Activated naive CD4-positive, alpha-beta T cell (primary cell): Measurements from ENCODE around the gene MACF1.
A peak's percentile ranks its signal among the peaks of the same experiment; 100 is the strongest.
"Not testable (repeated sequence)": the region's sequence is repeated elsewhere in the genome, so short reads cannot be mapped to it uniquely, and the experiment has no call there.

Source experiments
- DNase-seq, 4 experiments: peaks; one replicate each; lab custom pipeline; 2025; lab: John Stamatoyannopoulos, UW

Gene MACF1

DNA sequence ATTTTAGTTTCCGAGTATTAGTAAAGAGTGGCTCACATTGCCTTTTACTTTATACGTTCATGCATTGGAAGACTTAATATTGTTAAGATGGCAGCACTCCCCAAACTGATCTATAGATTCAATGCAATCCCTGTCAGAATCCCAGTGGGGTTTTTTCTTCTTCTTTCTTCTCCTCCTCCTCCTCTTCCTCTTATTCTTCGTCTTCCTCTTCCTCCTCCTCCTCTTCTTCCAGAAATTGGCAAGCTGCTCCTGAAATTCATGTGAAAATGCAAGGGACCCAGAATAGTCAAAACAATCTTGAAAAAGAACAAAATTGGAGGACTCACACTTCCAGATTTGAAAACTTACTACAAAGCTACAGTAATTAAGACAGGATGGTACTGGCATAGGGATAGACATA lies 23.2 kb upstream of the MACF1 start:
- DNase-seq = no peak

DNA sequence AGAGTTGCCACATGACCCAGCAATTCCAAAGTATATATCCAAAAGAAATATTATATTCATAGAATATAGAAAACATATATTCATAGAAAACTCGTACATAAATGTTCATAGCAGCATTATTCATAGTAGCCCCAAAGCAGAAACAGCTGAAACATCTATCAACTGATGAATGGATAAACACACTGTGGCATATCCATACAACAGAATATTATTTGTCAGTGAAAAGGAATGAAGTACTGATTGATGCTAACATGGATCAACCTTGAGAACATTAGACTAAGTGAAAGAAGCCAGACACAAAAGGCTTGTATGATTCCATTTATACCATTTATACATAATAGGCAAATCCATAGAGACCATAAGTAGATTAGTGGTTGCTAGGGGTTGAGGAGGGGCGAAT lies 21.7 kb upstream of the MACF1 start:
- DNase-seq = no peak

DNA sequence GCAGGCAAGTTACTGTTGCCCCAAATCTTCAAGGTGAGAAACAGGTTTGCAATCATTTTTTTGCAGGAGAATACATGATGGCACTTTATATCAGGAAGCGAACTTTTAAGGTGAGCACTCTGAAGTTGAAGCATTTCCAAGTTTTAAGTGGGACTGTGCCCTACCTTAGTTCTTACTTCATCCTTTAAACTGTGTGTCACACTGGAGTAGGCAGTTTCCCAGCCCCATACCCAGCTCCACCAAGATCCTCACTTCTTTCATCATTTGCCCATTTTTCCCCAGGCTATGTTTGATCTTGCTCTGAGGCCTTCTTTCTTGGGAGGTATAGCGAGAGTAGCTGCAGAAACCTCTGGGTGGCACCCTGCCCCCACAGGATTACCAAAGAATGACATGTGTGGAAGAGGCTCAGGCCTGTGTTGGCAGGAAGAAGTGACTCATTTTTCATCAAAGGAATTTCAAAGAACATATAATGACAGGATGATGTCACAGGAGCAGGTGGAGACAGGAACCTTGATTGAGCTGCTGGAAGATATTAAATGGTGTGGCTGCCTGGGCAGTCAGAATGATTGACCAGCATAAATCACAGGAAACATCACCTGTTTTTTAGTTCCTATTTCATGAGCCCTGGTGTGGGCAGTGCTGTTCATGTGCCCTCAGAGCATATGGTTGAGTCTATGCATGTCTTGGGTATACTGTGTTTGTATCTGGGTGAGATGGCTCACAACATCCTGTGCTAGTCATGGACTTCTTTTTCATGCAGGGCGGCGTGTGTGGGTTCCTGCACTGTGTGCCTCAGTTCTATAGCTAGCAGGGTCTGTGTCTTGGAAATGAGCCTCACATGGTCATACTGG lies 20.8 kb upstream of the MACF1 start:
- peak in 3 of 4 experiments; percentile 14 to 73 (median 58) for DNase-seq

DNA sequence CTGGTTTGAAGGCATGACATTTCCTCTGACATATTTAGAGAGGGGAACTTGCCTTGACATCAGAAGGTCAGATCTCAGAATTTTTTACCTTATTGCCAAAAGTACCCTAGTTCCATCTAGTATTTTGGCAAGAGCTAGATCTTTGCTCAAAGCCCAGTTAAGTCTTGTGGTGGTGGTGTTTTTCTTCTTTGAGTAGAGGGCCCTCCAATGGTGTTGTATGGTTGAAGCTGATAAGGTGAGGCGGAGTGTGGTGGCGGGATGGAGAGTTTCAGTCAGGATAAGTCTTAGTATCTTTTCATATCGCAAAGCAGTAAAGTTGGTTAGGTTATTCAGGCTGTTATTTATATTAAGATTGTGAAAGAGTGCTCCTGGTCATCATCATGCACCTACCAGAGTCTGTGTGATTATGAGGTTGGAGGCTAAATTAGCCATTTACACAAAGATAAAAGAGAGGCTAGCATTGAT lies 20.1 kb upstream of the MACF1 start:
- DNase-seq = no peak

DNA sequence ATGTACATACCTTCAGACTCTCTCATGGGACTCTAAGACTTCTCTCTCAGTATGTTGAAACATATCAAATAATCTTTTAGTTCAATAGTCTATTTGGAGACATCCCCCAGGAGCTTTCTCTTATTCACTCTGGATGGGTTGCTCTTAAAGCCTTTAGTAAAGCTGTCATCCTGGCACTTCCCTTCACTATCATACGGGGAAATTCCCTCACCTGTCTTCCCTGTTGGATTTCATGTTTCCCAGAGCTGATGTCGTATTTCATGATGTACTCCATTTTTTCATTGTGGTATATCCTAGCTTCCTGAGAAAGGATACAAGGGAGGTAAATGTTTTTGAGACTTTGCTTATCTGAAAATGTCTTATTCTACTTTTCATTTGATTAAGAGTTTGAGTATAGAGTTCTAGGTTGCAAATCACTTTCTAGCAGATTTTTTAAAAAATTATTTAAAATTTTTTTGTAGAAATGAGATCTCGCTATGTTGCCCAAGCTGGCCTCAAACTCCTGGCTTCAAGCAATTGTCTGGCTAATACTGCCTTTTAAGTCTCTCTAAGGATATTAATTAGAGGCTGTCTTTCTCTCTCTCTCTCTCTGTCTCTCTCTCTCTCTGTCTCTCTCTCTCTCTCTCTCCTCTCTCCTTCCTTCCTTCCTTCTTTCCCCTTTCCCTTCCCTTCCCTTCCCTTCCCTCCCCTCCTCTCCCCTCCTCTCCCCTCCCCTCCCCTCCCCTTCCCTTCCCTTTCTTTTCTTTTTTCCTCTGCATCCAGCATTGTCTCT lies 17.0 kb upstream of the MACF1 start:
- no peak for DNase-seq

DNA sequence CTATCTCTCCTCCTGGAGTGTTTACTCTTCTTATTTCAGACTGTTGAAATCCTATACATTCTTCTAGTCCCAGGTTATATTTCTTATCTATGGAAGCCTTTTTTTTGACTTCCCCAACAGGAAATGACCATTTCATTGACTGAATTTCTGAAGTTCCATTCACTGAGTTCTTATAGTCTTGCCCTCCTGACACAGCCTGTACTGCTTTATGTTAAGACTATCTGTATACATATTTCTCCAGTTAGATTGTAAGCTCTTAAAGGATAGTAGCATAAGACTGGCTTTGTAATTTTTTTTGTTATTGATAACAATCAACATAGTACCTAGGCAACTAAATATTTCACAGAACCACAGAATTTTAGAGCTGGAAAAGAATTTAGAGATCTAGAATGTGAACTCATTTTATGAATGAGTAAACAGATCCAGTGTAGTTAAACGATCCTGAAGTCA lies 14.9 kb upstream of the MACF1 start:
- no peak for DNase-seq

DNA sequence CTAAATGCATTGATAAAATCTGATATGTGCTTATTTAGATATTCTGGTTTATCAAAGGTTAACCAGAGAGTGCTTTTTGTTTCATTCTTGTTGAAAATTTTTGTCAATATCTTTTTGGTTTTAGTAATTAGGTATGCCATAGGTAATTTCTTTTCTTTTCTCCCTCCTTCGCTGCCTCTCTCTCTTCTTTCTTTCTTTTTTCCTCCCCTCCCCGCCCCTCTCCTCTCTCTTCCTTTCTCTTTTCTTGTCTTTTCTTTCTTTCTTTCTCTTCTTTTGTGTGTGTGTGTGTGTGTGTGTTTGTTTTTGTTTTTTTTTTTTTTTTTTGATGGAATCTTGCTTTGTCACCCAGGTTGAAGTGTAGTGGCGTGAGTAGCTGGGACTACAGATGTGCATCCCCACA lies 14.4 kb upstream of the MACF1 start:
- no peak for DNase-seq

DNA sequence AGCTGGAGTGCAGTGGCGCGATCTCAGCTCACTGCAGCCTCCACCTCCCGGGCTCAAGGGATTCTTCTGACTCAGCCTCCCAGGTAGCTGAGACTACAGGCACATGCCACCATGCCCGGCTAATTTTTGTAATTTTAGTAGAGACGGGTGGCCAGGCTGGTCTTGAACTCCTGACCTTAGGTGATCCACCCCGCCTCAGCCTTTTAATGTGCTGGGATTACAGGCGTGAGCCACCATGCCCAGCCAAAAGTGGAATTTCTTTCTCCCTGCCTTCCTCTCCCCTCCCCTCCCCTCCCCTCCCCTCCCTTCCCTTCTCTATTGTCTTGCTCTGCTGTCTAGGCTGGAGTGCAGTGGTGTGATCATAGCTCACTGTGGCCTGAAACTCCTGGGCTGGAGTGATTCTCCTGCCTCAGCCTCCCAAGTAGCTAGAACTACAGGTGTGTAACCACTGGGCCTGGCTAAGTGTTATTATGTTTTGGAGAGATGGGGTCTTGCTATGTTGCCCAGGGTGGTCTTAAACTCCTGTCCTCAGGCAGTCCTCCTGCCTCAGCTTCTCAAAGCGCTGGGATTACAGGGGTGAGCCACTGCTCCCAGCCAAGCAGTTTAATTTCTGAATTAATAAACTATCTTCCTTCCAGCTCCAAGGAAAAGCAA lies 10.0 kb upstream of the MACF1 start:
- no peak for DNase-seq

DNA sequence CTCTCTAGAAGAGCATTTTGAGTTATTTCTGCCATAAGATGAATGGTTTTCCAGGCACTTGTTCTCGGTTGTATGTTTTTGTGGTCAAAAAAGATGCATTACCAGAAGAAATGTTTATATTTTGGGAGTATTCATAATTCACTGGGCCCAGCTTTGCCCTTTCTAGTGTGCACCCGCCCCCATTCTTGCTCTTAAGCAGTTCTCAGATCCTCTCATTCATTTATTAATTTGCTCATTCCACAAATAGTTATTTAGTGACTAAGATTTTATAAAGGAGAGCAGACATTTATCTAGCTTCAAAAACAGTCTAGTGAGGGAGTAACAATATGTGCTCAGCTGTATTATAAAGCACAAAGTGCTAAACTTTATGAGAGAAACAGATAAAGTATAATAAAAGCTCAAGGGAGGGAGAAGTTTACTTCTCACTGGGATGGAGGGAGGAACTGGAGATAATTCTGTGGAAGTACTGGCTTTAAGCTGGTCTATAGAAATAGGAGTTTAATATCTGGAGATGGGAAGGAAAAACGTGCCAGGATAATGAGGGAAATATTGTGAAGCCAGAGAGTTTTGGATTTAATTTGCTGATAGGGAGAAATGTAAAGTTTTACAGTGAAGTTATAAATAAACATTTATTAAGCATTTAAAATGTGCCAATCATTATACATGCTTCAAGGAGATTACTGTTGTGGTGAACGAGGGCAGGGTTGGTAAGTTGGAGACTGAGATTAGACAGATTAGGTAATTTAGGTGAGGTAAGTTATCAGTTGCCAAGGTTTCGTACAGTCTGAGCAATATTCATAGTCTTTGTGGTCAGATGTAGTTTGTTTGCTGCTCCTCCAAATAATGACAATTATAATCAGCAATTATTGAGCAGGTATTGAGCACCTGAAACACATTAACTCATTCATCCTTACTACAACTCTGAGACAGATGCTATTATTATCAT lies 9.1 kb upstream of the MACF1 start:
- DNase-seq = no peak

DNA sequence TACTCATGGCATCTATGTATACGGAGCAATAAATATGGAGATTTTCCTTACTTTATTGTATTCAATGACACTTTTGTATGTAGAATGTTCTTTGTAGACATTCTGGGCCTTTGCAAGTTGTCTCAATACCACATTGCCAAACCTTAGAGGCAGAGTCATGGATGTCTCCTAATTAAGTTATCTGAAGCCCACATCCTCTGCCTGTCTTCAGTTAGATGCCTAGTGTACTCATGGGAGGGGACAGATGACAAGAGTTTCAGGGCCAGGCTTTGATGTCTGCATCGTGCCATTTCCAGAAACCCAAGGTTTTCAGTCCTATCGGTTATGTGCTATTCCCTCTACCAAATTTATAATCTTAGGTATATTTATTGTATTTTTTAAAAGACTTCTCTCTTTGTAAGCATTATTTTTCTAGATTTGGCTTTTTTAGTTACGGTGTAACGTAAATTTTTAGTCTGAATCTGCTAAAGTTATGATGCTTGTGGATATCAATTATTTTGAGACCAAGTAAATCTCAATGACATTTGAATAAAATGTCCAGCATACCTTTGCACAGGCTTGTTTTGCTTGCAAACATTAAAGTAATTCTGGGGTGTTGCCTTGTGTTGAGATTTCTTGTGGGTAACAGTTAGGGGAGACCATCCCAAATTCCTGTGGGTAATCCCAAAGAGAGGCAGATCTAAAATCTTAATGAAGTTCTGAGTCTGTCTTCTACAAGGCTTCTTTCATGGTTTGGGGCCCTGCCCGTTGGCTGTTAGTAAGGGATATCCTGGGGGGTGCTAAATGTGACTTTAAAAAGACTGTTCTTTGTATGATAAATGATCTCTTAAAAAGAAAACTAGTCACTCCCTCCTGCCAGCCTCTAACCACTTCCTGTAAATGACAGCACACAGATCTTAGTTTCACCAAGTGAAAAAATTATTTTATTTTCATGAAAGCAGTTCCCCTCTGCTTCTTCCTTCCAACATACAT lies 8.0 kb upstream of the MACF1 start:
- peak in 2 of 4 experiments; percentile 31 to 40 for DNase-seq

DNA sequence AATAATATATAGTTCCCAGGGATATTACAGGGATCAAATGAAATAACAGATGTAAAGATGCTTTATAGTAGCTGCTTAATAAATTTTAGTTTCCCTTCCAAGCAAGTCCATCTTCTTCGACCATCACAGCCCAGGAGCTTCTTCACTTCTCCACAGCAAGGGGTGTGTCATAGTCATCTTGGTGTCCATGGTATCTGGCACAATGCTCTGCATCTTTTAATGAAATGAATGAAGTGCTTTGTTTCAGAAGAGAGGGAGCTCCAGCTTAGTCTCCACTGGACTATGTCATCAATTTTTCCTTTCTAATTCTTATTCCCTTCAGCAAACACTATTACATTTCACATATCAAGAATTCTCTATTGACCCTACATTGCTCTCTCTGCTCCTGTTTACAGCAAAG lies 4.9 kb upstream of the MACF1 start:
- DNase-seq = no peak

DNA sequence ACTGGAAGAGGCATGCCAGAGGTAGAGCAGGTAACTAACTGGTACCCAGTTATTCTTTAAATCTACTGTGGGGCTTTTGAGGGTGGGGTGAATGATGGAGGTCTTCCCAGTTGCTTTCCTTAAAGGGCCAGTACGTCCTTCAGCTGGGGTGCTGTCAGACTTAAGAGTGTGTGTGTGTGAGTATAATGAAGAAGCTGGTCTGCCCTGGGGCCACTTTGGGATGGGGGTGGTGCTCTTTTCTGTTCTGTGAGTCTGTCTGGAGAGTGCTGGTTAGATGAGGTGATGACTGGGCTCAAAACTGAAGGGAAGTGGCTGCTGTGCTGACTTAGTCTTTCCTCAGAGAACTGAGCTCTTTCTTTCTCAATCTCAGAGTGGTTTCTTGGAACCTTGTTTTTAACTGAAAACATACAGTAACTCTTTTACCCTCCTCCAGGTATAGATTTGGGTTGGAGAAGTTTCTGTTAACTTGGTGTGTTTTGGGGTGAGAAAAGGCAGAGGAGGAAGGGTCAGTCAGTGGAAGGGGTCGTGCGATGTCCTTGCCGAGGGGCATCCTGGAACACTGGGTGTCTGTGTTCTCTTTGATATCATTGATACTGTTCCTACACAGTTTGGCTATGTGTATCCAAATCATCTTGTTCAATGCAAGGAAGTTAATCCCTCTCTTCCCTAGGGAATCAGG lies 746 bp downstream of the MACF1 start:
- DNase-seq = peak in 2 of 4 experiments; percentile 20

DNA sequence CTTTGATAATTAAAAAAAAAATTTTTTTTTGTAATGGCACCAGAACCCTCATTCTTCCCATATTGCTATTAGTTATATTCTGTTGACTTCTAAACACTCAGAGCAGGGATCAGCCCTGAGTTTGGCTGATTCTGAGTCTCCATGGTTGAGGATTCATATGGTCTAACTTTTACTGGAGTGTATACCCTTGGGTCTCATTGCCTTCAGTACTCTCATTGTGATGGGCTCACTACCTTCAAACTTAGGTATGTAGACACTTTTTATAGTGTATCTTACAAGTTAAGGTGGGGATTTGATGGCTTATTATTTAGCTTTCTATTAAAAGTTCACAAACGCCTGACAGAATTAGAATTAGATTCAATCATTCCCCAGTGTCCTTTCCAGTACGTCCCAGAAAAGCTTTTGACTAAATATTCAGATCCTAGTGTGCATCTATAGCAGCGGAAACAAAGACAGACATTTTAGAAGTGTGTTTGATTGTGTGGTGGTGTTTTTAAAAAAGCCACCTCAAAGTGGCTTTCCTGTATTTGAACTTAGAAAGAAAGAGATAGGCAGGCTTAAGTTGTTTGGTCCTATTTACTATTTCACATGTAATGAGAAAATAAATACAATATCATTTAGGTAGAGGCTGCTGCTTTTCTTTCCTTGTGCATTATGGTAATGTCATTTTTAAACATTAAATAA lies 1.4 kb downstream of the MACF1 start:
- DNase-seq = no peak

DNA sequence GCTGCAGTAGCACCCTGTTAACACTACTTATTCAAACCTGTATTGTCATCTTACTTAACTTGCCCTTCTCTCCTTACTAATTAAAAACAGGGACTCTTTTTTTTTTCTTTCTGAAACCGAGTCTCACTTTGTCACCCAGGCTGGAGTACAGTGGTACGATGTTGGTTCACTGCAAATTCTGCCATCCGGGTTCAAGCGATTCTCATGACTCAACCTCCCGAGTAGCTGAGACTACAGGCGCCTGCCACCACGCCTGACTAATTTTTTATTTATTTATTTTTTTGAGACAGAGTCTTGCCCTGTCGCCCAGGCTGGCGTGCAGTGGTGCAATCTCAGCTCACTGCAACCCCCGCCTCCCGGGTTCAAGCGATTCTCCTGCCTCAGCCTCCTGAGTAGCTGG lies 3.9 kb downstream of the MACF1 start:
- not testable (repeated sequence) for DNase-seq

DNA sequence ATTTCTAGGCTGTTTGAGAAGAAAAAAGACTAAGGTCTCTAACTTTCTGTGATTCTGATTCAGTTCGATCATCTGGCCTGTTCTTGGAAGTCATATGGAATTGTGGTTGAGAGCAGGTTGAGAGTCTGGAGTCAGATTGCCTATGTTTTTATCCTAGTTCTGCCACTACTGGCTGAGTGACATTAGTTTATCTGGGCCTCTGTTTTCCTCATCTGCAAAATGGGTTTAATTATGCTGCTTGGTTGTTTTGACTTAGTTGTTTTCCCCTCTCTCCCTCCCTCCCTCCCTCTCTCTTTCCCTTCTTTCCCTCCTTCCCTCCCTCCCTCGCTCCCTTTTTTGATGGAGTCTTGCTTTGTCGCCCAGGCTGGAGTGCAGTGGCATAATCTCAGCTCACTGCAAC lies 6.2 kb downstream of the MACF1 start:
- no peak for DNase-seq

DNA sequence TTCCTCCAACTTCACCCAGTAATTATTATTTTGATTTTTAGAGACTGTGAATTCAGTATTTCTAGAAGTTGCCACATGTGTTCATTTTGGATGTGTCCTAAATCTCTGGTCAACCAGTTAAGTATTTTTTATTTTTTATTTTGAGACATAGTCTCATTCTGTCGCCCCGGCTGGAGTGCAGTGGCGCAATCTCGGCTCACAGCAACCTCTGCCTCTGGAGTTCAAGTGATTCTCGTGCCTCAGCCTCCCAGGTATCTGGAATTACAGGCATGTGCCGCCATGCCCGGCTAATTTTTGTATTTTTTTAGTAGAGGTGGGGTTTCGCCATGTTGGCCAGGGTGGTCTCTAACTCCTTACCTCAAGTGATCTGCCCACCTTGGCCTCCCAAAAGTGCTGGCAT lies 8.0 kb downstream of the MACF1 start:
- no peak for DNase-seq

DNA sequence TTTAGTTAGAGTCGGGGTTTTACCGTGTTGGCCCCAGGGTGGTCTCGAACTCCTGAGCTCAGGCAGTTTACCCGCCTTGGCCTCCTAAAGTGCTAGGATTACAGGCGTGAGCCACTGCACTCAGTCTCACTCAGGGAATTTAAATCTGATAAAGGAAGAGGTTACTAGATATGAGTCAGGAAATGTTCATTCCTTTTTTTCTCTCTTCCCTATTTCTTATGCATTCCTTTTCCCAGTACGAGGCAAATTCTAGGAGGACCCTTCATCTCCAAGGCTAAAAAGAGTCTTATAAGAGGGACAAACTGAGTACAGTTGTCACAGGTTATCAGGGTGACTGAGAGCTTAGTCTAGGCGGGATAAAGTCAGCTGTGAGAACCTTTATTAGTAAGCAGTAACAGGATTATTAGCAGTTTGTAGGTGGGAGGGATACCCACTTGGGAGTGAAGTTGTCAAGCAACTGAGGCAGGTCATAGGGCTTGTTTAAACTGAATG lies 9.1 kb downstream of the MACF1 start:
- DNase-seq = no peak

DNA sequence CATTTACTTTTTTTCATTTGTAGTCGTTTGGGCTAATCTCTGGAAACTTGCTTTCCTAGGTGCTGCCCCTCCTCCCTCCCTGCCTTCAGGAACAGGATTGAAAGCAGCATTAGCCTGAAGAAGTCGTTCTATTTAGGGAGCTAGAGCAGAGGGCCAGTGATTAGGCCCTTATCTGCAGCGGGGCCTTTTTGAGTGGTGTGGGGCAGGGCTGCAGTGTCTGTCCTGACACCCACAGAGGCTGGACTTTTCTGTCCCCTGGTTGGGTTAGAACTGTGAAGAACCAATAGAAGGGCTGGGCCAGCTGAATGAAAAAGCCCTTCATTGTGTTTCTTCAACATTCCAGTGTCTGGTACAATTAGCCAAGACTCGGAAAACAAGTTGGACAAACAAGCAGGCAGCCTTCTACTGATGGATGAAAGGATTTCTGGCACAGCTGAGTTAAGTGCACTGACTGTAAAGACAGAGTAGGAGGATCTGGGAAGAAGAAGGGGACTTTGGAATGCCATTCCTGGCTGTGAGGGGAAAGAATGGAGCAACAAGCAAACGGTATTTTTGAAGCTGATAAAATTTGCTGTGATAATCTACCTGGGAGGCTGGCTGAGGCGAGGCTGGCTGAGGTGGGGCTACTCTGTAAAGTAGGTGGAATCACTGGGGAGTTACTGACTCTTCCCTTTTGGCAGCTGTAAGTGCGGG lies 9.7 kb downstream of the MACF1 start:
- no peak for DNase-seq

DNA sequence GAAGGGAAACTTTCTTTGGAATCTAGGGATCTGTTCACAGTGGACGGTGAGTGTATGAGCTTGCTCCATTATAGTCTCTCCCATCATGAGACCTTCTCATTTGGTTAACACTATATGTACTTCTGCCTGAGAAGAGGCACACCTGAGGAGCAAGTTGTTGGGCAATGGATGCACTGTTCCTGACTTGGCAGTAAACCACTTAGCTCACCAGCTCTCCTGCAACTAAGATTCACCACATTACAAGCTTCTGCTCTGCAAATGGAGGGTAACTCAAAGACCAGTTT lies 10.2 kb downstream of the MACF1 start:
- no peak for DNase-seq
